GM12878 (cell line): ENCODE measurements around the gene MAPKAPK2.

Experiments used
- CHD2 ChIP-seq: IDR thresholded peaks from 2 replicates; pipeline ENCODE4 v1.6.1; 2011; ENCODE audit warnings: low read depth, low read length, improper control_type of control experiment, borderline replicate concordance
- EED ChIP-seq: sonication (generic); IDR thresholded peaks from 2 replicates; pipeline ENCODE4 v1.6.1; 2016; ENCODE audit warnings: antibody characterized with exemption, low read depth
- EZH2 ChIP-seq: IDR thresholded peaks from 2 replicates; pipeline ENCODE4 v1.6.1; 2012; ENCODE audit warnings: low read depth, mild to moderate bottlenecking, control low read depth, inconsistent platforms, low read length, borderline replicate concordance; ENCODE audit not compliant: control insufficient read depth
- JUNB ChIP-seq: IDR thresholded peaks from 2 replicates; pipeline ENCODE4 v1.6.1; 2016; ENCODE audit warnings: antibody characterized with exemption, mild to moderate bottlenecking
- JUND ChIP-seq: IDR thresholded peaks from 2 replicates; pipeline ENCODE4 v1.6.1; 2012; ENCODE audit warnings: low read depth, mild to moderate bottlenecking, low read length, improper control_type of control experiment, moderate library complexity
- MAX ChIP-seq: IDR thresholded peaks from 2 replicates; pipeline ENCODE4 v1.6.1; 2012; ENCODE audit warnings: low read depth, low read length, improper control_type of control experiment
- MXI1 ChIP-seq: fragments of 150-350 bp; IDR thresholded peaks from 2 replicates; pipeline ENCODE4 v1.6.1; 2011; ENCODE audit warnings: low read depth, mild to moderate bottlenecking, inconsistent platforms, low read length, improper control_type of control experiment
- RBBP5 ChIP-seq: fragments of 200-600 bp; sonication (generic); conservative IDR thresholded peaks from 2 replicates; pipeline ENCODE4 v1.6.1; 2016
- SIX5 ChIP-seq: IDR thresholded peaks from 2 replicates; pipeline ENCODE4 v1.6.1; 2011; ENCODE audit warnings: mild to moderate bottlenecking, low read depth, low read length, moderate library complexity; ENCODE audit not compliant: severe bottlenecking
- SRF ChIP-seq, 2 experiments: IDR thresholded peaks; 2 replicates each; pipeline ENCODE4 v1.6.1; 2011; ENCODE audit warnings: low read depth in 2 of 2, low read length in 2 of 2, mild to moderate bottlenecking in 1 of 2, moderate library complexity in 1 of 2

GRCh38 chr1:206738370-206739366 lies 54.0 kb downstream of the MAPKAPK2 start:
- TF ChIP-seq EED (no peak; the same call in 1 of the 2 replicates), MXI1 (no peak), RBBP5 (no peak), JUND (no peak), CHD2 (no peak), MAX (no peak), SIX5 (no peak), JUNB (no peak), EZH2 (no peak), SRF (IDR thresholded peaks at IDR 0.05; ENCODE audit: low read depth in 2 of 2, low read length in 2 of 2) (no peak)
